IPS-18c (cell line): Measurements from ENCODE around the gene MORN3.

ENCODE experiments used
- H3K4me3 ChIP-seq: 2 replicates; pipeline ENCODE4 v1.7.0; 2013; ENCODE audit warnings: low read depth, mild to moderate bottlenecking, low read length, moderate library complexity; ENCODE audit not compliant: insufficient read depth
- H3K9me3 ChIP-seq: one replicate; pipeline ENCODE4 v1.6.1; 2013; ENCODE audit warnings: mild to moderate bottlenecking, low read length, moderate library complexity; ENCODE audit not compliant: control insufficient read depth, insufficient read depth

Gene MORN3

GRCh38 chr12:121626853-121627640 lies 42.4 kb downstream of the MORN3 start:
- peak overlapping the region; percentile 78 for H3K4me3 ChIP-seq
- H3K9me3 ChIP-seq, result no peaks in the 10 kb centered on the region

DNA sequence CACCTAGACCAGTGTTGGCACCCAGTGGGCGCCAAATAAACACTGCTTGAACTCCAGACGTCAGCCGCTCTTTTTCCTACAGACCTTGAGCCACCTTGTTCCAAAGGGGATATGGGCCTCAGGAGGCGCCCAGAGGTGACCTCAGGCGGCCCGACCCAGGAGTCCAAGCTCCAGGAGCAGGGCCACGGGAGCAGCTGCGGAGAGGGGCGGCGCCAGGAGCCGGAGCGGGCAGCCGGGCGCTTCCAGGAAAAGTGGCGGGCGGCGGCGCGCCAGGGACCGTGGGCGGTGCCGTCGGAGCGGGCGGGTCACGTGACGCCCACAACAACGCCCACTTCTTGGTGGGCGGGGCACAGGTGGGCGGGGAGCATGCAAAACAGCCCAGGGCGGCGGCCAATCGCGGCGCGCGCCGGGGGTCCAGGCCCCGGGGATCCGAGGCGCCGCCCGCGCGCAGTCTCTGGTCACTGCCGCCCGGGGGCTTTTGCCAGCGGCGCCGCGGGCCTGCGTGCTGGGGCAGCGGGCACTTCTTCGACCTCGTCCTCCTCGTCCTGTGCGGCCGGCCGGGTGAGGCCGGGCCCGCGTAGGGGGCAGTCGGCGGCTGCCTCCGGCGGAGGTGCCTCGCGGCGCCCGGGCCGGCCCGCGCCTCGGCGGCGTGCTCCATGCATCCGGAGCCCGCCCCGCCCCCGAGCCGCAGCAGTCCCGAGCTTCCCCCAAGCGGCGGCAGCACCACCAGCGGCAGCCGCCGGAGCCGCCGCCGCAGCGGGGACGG lies 43.2 kb downstream of the MORN3 start, which contains the start of gene ORAI1:
Gene ORAI1 (plus strand): TSS at position 444 of the 766 bp plus-strand sequence.
- Histone ChIP-seq H3K9me3 (no peaks in the 10 kb centered on the region), H3K4me3 (peak within 1 kb of the TSS; percentile 78)

- Histone ChIP-seq H3K9me3 (no peaks in the 10 kb centered on the region), H3K4me3 (no peak overlapping the region)
Observed at GRCh38 chr12:121620333-121620891, 49.0 kb downstream of the MORN3 start.

DNA sequence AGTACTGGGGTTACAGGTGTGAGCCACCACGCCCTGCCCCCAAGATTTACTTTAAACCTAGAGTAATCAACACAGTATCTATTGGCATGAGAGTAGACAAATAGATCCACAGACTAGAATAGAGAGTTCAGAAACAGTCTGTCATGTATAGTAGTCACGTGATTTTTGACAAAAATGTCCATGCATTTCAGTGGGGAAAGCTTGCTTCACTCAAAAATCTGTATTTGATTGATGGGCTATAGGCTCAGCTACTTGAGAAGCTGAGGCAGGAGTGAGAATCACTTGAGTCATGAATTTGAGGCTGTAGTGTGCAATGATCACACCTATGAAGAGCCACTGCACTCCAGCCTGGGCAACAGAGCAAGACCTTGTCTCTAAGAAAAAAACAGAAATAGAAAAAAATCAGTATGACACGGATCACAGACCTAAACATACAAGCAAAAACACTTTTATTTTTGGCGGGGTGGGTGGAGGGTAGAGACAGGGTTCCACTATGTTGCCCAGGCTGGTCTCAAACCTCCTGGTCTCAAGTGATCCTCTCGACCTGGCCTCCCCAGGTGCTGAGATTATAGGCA lies 50.7 kb downstream of the MORN3 start:
- no peaks in the 10 kb centered on the region for H3K9me3 ChIP-seq

DNA sequence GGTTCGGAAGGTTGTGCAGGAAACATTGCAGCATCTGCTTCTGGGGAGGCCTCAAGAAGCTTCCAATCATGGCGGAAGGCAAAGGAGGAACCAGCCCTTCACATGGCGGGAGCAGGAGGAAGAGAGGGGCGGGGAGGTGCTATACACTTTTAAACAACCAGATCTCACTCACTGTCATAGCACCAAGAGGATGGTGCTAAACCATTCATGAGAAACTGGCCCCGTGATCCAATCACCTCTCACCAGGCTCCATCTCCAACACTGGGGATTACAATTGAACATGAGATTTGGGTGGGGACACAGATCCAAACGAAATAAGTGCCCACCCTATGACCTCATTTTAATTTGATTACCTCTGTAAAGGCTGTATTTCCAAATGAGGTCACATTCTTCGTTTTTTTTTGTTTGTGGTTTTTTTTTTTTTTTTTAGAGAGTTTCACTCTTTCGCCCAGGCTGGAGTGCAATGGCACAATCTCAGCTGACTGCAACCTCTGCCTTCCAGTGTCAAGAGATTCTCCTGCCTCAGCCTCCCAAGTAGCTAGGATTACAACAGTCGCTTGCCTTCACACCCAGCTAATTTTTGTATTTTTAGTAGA lies 54.5 kb downstream of the MORN3 start:
- Histone ChIP-seq H3K4me3 (no peak overlapping the region), H3K9me3 (peaks cover 2% of the 10 kb centered on the region)

More for the DNA sequence above, 50.7 kb downstream of the MORN3 start:
- H3K4me3 ChIP-seq, result no peak overlapping the region

- Histone ChIP-seq H3K4me3 (no peak overlapping the region), H3K9me3 (peaks cover 2% of the 10 kb centered on the region)
Observed at GRCh38 chr12:121613462-121613861, 56.0 kb downstream of the MORN3 start.

GRCh38 chr12:121611306-121611705 lies 58.1 kb downstream of the MORN3 start:
- H3K9me3 ChIP-seq, result peaks cover 2% of the 10 kb centered on the region

GRCh38 chr12:121610239-121611149 lies 59.0 kb downstream of the MORN3 start:
- no peak overlapping the region for H3K4me3 ChIP-seq
- peaks cover 2% of the 10 kb centered on the region for H3K9me3 ChIP-seq

More at GRCh38 chr12:121611306-121611705, 58.1 kb downstream of the MORN3 start:
- H3K4me3 ChIP-seq, result no peak overlapping the region

- H3K4me3 ChIP-seq, result no peak overlapping the region
- peaks cover 2% of the 10 kb centered on the region for H3K9me3 ChIP-seq
Observed at GRCh38 chr12:121608301-121608700, 61.2 kb downstream of the MORN3 start.

- H3K9me3 ChIP-seq, result no peaks in the 10 kb centered on the region
- no peak overlapping the region for H3K4me3 ChIP-seq
Observed at GRCh38 chr12:121603581-121603980, 65.9 kb downstream of the MORN3 start.

GRCh38 chr12:121602766-121603165 lies 66.7 kb downstream of the MORN3 start:
- H3K4me3 ChIP-seq, result no peak overlapping the region
- no peaks in the 10 kb centered on the region for H3K9me3 ChIP-seq

GRCh38 chr12:121600702-121601336 lies 68.6 kb downstream of the MORN3 start:
- no peak overlapping the region for H3K4me3 ChIP-seq
- no peaks in the 10 kb centered on the region for H3K9me3 ChIP-seq
